RPMI7951 (cell line): Measurements from ENCODE around the gene OR4X2. TPM values are rescaled to one million over a fixed set of nuclear protein-coding genes. Genes with fewer than 3 reads are reported as not detected.
"Not testable (repeated sequence)": the region's sequence is repeated elsewhere in the genome, so short reads cannot be mapped to it uniquely, and the experiment has no call there.

Experiments
- DNase-seq: peaks from one replicate; pipeline ENCODE4 v3.0.0-alpha.2; 2012; ENCODE audit warnings: low read depth
- total RNA-seq: library from RNA; depleted of rRNA; stranded (reverse); fragments of >200 nt; shearing (Covaris generic); gene quantifications from 2 replicates; pipeline ENCODE4 v1.2.3, GENCODE V29; 2014; rRNA removed

OR4X2 gene
- not detected in 2 replicates for total RNA-seq

DNA sequence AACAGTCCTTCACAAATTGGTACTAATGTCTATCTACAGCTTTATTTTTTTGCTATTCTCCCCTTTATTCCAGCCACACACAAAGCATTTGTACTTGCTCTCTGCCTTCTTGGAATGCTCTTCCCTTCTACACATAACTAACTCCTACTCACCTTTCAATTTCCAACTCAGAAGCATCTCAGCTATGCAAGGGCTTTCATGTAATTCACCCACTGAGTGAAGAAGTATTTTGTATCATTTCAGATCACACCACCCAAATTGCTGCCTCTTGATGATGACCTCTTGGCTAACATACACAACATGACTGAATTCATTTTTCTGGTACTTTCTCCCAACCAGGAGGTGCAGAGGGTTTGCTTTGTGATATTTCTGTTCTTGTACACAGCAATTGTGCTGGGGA, at the start of gene OR4X2:
OR4X2 (plus strand) TSS at position 301 of the 400 bp plus-strand sequence; CDS start at position 301, 0 bp downstream.
- no peak for DNase-seq

DNA sequence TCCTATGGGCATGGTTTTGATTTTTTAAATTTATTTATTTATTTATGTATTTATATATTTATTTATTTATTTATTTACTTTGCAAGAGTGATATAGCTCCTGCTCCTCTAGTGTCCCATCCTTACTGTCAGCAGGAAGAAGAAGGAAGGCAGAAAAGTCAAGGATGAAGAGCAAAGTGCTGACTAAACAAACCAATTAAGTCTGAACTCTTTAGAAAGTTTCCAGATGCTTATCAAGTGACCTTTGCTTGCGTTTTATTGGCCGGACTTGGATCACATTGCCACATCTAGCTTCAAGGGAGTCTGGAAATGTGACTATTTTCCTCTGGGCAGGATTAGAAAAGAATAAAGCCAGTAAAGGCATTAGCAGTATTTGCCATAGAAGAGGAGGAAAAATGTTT, 37.0 kb upstream of the OR4X2 start:
- DNase-seq = no peak

DNA sequence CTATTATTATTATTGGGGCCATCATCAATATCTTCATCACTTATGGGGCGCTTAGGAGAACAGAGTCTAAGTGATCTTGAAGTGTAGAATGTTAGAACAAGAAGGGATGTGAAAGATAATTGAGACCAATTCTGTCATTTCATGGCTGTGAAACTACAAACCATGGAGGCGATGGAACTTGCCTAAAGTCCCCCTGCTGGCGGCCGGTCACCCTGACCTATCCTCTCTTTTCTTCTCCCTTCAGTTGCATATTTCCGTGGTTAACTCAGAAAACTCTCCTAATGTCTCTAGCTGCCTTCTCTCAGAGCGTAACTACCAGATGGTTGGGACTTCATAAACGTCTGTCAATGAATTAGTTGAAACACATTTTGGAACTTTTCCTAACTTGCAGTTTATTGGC, 34.9 kb upstream of the OR4X2 start:
- DNase-seq = peak; percentile 55

GRCh38 chr11:48216510-48216909, 28.4 kb upstream of the OR4X2 start, which contains the start of gene OR4B1:
OR4B1 (plus strand) TSS chr11:48216810; CDS start chr11:48216810, 0 bp downstream.
- DNase-seq = no peak

GRCh38 chr11:48228761-48229160, 16.1 kb upstream of the OR4X2 start:
- DNase-seq = no peak

GRCh38 chr11:48230057-48230456, 14.8 kb upstream of the OR4X2 start:
- DNase-seq = not testable (repeated sequence)

DNA sequence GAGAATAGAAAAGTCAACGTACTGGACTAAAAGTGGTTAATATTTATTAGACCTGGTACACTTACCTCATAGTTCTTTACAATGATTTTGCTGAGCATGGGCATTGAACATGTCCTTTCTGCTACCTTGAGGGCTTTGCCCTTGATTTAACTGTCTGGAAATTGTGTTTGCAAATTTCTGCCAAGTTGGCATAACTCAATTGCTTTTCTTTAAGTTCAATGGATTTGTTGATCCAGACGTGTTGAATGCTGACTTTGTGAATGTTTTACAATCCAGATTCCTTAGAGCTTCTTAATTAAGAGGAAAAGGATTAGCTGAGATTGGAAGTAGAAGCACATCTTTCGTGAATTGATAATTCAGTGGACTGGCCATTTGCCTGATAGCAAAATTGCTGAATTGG, 7.2 kb upstream of the OR4X2 start:
- no peak for DNase-seq

- no peak for DNase-seq
Measured at GRCh38 chr11:48242501-48242900, 2.4 kb upstream of the OR4X2 start.

GRCh38 chr11:48248902-48249301, 4.0 kb downstream of the OR4X2 start:
- DNase-seq = no peak

GRCh38 chr11:48261600-48261999, 16.7 kb downstream of the OR4X2 start:
- no peak for DNase-seq

DNA sequence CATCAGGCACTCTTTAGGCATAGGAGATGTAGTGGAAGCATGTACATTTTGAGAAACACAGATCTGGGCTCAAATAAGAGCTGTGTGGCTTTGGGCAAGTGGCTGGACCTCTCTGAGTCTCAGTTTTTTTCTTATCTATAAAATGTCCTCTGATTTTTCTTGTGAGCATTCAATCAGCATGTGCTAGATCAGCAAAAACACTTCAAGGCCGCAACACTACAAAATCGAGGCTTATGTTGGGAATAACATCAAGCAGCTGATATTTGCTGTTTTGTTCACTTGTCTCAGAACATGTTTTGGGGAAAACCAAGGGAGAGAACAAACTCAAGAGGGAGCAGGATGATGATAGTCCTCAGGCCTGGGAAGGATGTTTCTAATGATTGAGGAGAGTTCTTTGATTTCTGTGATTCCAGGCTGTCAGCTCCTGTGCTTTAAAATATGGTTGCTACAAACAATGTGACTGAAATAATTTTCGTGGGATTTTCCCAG, 18.6 kb downstream of the OR4X2 start, which contains the start of gene OR4X1:
OR4X1 (plus strand) TSS at position 439 of the 489 bp plus-strand sequence; CDS start at position 439, 0 bp downstream.
- no peak for DNase-seq

DNA sequence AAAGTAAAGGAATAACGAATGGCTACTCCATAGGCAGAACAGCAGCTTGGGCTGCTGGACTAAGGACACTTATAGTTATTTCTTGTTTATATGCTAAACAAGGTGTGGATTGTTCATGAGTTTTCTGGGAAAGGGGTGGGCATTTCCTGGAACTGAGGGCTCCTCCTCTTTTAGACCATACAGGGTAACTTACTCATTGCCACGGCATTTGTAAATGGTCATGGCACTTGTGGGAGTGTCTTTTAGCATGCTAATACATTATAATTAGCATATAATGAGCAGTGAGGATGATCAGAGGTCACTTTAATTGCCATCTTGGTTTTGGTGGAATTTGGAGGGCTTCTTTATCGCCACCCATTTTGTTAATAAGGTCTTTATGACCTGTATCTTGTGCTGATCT, 25.7 kb downstream of the OR4X2 start:
- no peak for DNase-seq

- no peak for DNase-seq
Measured at GRCh38 chr11:48272606-48273005, 27.7 kb downstream of the OR4X2 start.

Other genes with a start within 250 kb of the OR4X2 start
- not detected in 2 replicates for gene OR4B1, start 28.3 kb upstream of the OR4X2 start, total RNA-seq
- gene OR4X1, start 18.8 kb downstream of the OR4X2 start, total RNA-seq = not detected in 2 replicates
- gene OR4S1, start 61.1 kb downstream of the OR4X2 start, total RNA-seq = not detected in 2 replicates
- not detected in 2 replicates for gene OR4C3, start 79.8 kb downstream of the OR4X2 start, total RNA-seq
- not detected in 2 replicates for gene OR4C5, start 121.4 kb downstream of the OR4X2 start, total RNA-seq
- gene OR4A47, start 243.7 kb downstream of the OR4X2 start, total RNA-seq = not detected in 2 replicates